ENCODE measurements around the gene JAK1. TPM values are rescaled to one million over a fixed set of nuclear protein-coding genes. Genes with fewer than 3 reads are reported as not detected.

The JAK1 gene
- total and polyA plus RNA-seq, 8 donors: 15.5 to 89.8 (median 50.7) TPM

DNA sequence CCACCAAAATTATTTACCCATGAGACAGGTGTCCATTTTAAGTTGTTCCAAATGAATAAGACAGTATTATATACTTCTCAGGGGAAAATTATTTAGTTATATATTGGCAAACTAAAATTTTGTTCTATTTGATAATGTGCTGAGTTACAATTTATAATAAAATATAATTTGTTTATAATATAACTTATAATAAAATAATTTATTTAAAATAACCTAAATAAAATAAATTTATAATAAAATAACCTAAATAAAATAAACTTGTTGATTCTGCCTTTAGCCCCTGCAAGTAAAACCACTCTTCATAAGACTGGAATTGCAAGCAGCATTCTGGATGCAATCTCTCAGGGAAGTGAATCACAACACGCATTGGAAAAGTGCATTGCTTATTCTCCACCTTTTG is 151.9 kb downstream of the JAK1 start:
- DNase-seq (no peak), FAIRE-seq (no peak), ATAC-seq (no peak)
- intact Hi-C loops (cut with DNase I): loop anchor here in 1 of 3 donors (10.0 kb wide), 1 partner anchor 70 kb away; the partner anchor contains the start of gene RAVER2
- no peaks in the 10 kb centered on the region for H3K36me3 ChIP-seq
- no peak overlapping the region for H3K4me3 ChIP-seq
- 94 to 100% methylated on average over 1 of the region's 1 CpG for WGBS, 2 donors
- no peaks in the 10 kb centered on the region for H3K27me3 ChIP-seq
- H3K9me3 ChIP-seq: no peaks in the 10 kb centered on the region
- TF ChIP-seq, protein P1, sequence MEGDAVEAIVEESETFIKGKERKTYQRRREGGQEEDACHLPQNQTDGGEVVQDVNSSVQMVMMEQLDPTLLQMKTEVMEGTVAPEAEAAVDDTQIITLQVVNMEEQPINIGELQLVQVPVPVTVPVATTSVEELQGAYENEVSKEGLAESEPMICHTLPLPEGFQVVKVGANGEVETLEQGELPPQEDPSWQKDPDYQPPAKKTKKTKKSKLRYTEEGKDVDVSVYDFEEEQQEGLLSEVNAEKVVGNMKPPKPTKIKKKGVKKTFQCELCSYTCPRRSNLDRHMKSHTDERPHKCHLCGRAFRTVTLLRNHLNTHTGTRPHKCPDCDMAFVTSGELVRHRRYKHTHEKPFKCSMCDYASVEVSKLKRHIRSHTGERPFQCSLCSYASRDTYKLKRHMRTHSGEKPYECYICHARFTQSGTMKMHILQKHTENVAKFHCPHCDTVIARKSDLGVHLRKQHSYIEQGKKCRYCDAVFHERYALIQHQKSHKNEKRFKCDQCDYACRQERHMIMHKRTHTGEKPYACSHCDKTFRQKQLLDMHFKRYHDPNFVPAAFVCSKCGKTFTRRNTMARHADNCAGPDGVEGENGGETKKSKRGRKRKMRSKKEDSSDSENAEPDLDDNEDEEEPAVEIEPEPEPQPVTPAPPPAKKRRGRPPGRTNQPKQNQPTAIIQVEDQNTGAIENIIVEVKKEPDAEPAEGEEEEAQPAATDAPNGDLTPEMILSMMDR (IDR thresholded peaks at IDR 0.05): no peak
- H3K4me1 ChIP-seq: no peaks in the 10 kb centered on the region
- H3K27ac ChIP-seq: no peak overlapping the region

GRCh38 chr1:64811131-64811530 is 155.2 kb downstream of the JAK1 start:
- H3K36me3 ChIP-seq: no peaks in the 10 kb centered on the region
- FAIRE-seq (no peak), DNase-seq (no peak), ATAC-seq (no peak)
- intact Hi-C loops (cut with DNase I): loop anchor here in 1 of 3 donors (10.0 kb wide), 1 partner anchor 66 kb away; the partner anchor contains the start of gene RAVER2
- no peaks in the 10 kb centered on the region for H3K27me3 ChIP-seq
- H3K27ac ChIP-seq: no peak overlapping the region
- no peaks in the 10 kb centered on the region for H3K4me1 ChIP-seq
- no peak overlapping the region for H3K4me3 ChIP-seq
- 92 to 97% methylated on average over 6 of the region's 6 CpGs for WGBS, 2 donors
- no peaks in the 10 kb centered on the region for H3K9me3 ChIP-seq
- TF ChIP-seq, protein P1 (IDR thresholded peaks at IDR 0.05): no peak

DNA sequence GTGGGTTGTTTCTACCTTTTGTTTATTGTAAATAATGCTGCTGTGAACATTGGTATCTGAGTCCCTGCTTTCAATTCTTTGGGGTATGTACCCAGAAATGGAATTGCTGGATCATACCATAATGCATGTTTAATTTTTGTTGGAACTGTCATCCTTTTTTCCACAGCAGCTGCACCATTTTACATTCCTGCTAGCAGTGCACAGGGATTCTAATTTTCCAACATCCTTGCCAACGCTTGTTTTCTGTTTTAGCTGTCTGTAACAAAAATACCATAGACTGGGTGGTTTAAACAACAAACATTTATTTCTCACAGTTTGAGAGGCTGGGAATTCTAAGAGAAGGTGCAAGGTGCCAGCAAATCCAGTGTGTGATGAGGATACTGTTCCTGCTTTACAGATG is 156.3 kb downstream of the JAK1 start:
- no peaks in the 10 kb centered on the region for H3K9me3 ChIP-seq
- TF ChIP-seq, protein P1 (IDR thresholded peaks at IDR 0.05): no peak
- DNase-seq: no peak
- no peaks in the 10 kb centered on the region for H3K4me1 ChIP-seq
- H3K27ac ChIP-seq: no peak overlapping the region
- no peak for FAIRE-seq
- H3K36me3 ChIP-seq: no peaks in the 10 kb centered on the region
- H3K27me3 ChIP-seq: no peaks in the 10 kb centered on the region
- no peak for ATAC-seq
- WGBS, 2 donors: 93 to 95% methylated on average over 1 of the region's 1 CpG
- intact Hi-C loops (cut with DNase I): loop anchor here in 1 of 3 donors (10.0 kb wide), 1 partner anchor 65 kb away; the partner anchor contains the start of gene RAVER2
- no peak overlapping the region for H3K4me3 ChIP-seq

DNA sequence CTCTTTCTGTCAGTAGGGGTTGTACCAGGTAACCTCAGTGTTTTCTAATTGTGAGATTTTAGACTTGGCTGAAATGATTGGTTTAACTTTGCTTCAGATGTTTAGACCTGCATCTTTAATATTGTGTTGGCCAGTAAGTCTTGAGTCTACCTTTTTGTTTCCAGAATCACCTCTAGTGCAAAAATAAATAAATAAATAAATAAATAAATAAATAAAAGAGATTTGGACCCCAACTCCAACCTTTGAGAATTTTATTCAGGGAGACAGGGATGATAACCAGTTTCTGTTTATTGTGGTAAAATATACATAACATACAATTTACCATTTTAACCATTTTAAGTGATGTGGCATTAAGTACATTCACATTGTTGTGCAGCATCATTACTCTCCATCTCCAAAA is 157.0 kb downstream of the JAK1 start:
- H3K27me3 ChIP-seq: no peaks in the 10 kb centered on the region
- no peak overlapping the region for H3K4me3 ChIP-seq
- ATAC-seq: no peak
- no peaks in the 10 kb centered on the region for H3K36me3 ChIP-seq
- H3K9me3 ChIP-seq: no peaks in the 10 kb centered on the region
- DNase-seq: no peak
- FAIRE-seq: no peak
- TF ChIP-seq, protein P1 (IDR thresholded peaks at IDR 0.05): no peak
- intact Hi-C loops (cut with DNase I): no loop called here
- no peak overlapping the region for H3K27ac ChIP-seq
- no peaks in the 10 kb centered on the region for H3K4me1 ChIP-seq

GRCh38 chr1:64801851-64802523 is 164.4 kb downstream of the JAK1 start:
- Histone ChIP-seq H3K9me3 (no peaks in the 10 kb centered on the region), H3K4me3 (no peak overlapping the region), H3K27ac (no peak overlapping the region), H3K27me3 (no peaks in the 10 kb centered on the region), H3K36me3 (no peaks in the 10 kb centered on the region), H3K4me1 (no peaks in the 10 kb centered on the region)
- 98% methylated on average over 6 of the region's 6 CpGs for WGBS, 2 donors
- intact Hi-C loops (cut with DNase I): no loop called here
- ATAC-seq: no peak
- DNase-seq: no peak
- TF ChIP-seq, protein P1 (IDR thresholded peaks at IDR 0.05): no peak
- no peak for FAIRE-seq

Data from pancreas (tissue), 10 donors.